Body of pancreas (tissue), 4 donors: ENCODE data around the gene VPS13C. TPM values are rescaled to one million over a fixed set of nuclear protein-coding genes. Genes with fewer than 3 reads are reported as not detected.

Experiments
- ATAC-seq: fragments of 150-250 bp; one replicate; pipeline ENCODE4 v1.9.1; 2016
- DNase-seq, 4 donors: peaks; one replicate each; pipeline ENCODE4 v3.0.0-alpha.2; 2019
- H3K27ac ChIP-seq, 4 donors: fragments of 200-600 bp; sonication (generic); 1 replicate in 3 of 4; 2 replicates in 1 of 4; pipeline versions ENCODE4 v1.5.1 to v1.6.1; 2016 to 2019; ENCODE audit warnings: mild to moderate bottlenecking in 1 of 4, mixed read lengths in 1 of 4, moderate library complexity in 1 of 4
- H3K27me3 ChIP-seq, 2 donors: fragments of 200-600 bp; sonication (generic); one replicate each; pipeline ENCODE4 v1.6.0; 2016; ENCODE audit warnings: mild to moderate bottlenecking in 1 of 2
- H3K36me3 ChIP-seq, 2 donors: fragments of 200-600 bp; sonication (generic); replicated peaks in 1 of 2; 2 replicates each; pipeline ENCODE4 v1.5.1; 2016; ENCODE audit warnings: low read depth in 2 of 2; ENCODE audit not compliant: insufficient read depth in 1 of 2
- H3K4me1 ChIP-seq: fragments of 200-600 bp; sonication (generic); one replicate; pipeline ENCODE4 v1.6.0; 2016
- H3K4me3 ChIP-seq, 2 donors: fragments of 200-600 bp; sonication (generic); 1 replicate in 1 of 2; 2 replicates in 1 of 2; pipeline ENCODE4 v1.5.1; 2016 to 2019
- H3K9me3 ChIP-seq, 3 donors: fragments of 200-600 bp; sonication (generic); 1 replicate in 2 of 3; 2 replicates in 1 of 3; pipeline ENCODE4 v1.5.1; 2016
- CTCF ChIP-seq, 7 experiments: fragments of 450-650 bp in 4 of 7; fragments of 200-600 bp in 3 of 7; sonication (generic) in 3 of 7; IDR thresholded peaks; one replicate each; pipeline ENCODE4 v1.5.1; 2016 to 2019; ENCODE audit warnings: antibody characterized with exemption in 7 of 7
- POLR2A ChIP-seq, 3 donors: fragments of 450-650 bp; IDR thresholded peaks; one replicate each; pipeline ENCODE4 v1.6.1; 2016; ENCODE audit warnings: antibody characterized with exemption in 3 of 3, mild to moderate bottlenecking in 2 of 3
- WGBS, 2 donors: methylation state at CpG; one replicate each; pipeline ENCODE4 v1.1.5; 2017; 5-methylcytosine and 5-hydroxymethylcytosine counted together
- intact Hi-C: fragments of 100-400 bp; cut with DNase I; formaldehyde crosslinking; loops from one replicate; pipeline ENCODE4 v1.15.1; 2023
- total RNA-seq, 2 donors: library from RNA; depleted of rRNA; stranded (reverse); fragments of >200 nt; gene quantifications; one replicate each; pipeline ENCODE4 v1.1.0, GENCODE V29; 2016

The VPS13C gene
- total RNA-seq, 2 donors from 2014 or later, result 67.2 to 68.6 TPM

- no peak overlapping the region for H3K4me3 ChIP-seq
- H3K4me1 ChIP-seq, result no peaks in the 10 kb centered on the region
- no peak for ATAC-seq
- WGBS, 2 donors, result 77 to 85% methylated on average over 9 of the region's 9 CpGs
- TF ChIP-seq CTCF (IDR thresholded peaks at IDR 0.05) (no peak), POLR2A (IDR thresholded peaks at IDR 0.05) (no peak)
- DNase-seq, result no peak
- no peaks in the 10 kb centered on the region for H3K27me3 ChIP-seq
- no peaks in the 10 kb centered on the region for H3K9me3 ChIP-seq
- intact Hi-C loops, result no loop called here
- no peak overlapping the region for H3K27ac ChIP-seq
- no peaks in the 10 kb centered on the region for H3K36me3 ChIP-seq
These were observed 218.8 kb downstream of the VPS13C start for GRCh38 chr15:61841466-61841865.

GRCh38 chr15:61840090-61840489 is 220.2 kb downstream of the VPS13C start:
- Histone ChIP-seq H3K4me3 (no peak overlapping the region), H3K27me3 (no peaks in the 10 kb centered on the region), H3K9me3 (no peaks in the 10 kb centered on the region), H3K4me1 (peaks cover 6% of the 10 kb centered on the region), H3K36me3 (no peaks in the 10 kb centered on the region), H3K27ac (no peak overlapping the region)
- TF ChIP-seq CTCF (IDR thresholded peaks at IDR 0.05), result no peak
- TF ChIP-seq POLR2A (IDR thresholded peaks at IDR 0.05), result no peak
- DNase-seq (no peak), ATAC-seq (no peak)
- 64 to 72% methylated on average over 12 of the region's 12 CpGs for WGBS, 2 donors
- intact Hi-C loops, result no loop called here

GRCh38 chr15:61839546-61839945 is 220.7 kb downstream of the VPS13C start:
- Histone ChIP-seq H3K4me3 (no peak overlapping the region), H3K9me3 (no peaks in the 10 kb centered on the region), H3K36me3 (no peaks in the 10 kb centered on the region), H3K27ac (no peak overlapping the region), H3K27me3 (no peaks in the 10 kb centered on the region), H3K4me1 (peaks cover 6% of the 10 kb centered on the region)
- WGBS, 2 donors, result 77 to 81% methylated on average over 8 of the region's 8 CpGs
- ATAC-seq, result no peak
- intact Hi-C loops, result no loop called here
- DNase-seq, result no peak
- TF ChIP-seq POLR2A (IDR thresholded peaks at IDR 0.05), result no peak
- no peak for TF ChIP-seq CTCF (IDR thresholded peaks at IDR 0.05)

GRCh38 chr15:61835496-61836106 is 224.6 kb downstream of the VPS13C start:
- H3K4me3 ChIP-seq, result no peak overlapping the region
- DNase-seq, result peak; percentile 53 to 74 (median 67)
- H3K4me1 ChIP-seq, result peaks cover 6% of the 10 kb centered on the region
- intact Hi-C loops, result no loop called here
- TF ChIP-seq CTCF (IDR thresholded peaks at IDR 0.05), result peak; percentile 74 to 90 (median 81)
- TF ChIP-seq POLR2A (IDR thresholded peaks at IDR 0.05), result no peak
- 6 to 8% methylated on average over 6 to 9 of the region's 9 CpGs for WGBS, 2 donors
- H3K27ac ChIP-seq, result no peak overlapping the region
- H3K27me3 ChIP-seq, result no peaks in the 10 kb centered on the region
- no peaks in the 10 kb centered on the region for H3K36me3 ChIP-seq
- H3K9me3 ChIP-seq, result no peaks in the 10 kb centered on the region
- no peak for ATAC-seq

- no peak for TF ChIP-seq POLR2A (IDR thresholded peaks at IDR 0.05)
- TF ChIP-seq CTCF (IDR thresholded peaks at IDR 0.05), result no peak
- no peak for ATAC-seq
- Histone ChIP-seq H3K27me3 (no peaks in the 10 kb centered on the region), H3K4me1 (peaks cover 6% of the 10 kb centered on the region), H3K9me3 (no peaks in the 10 kb centered on the region), H3K27ac (no peak overlapping the region), H3K36me3 (no peaks in the 10 kb centered on the region), H3K4me3 (no peak overlapping the region)
- intact Hi-C loops, result no loop called here
- WGBS, 2 donors, result 43 to 72% methylated on average over 1 to 9 of the region's 9 CpGs
- no peak for DNase-seq
These were observed 225.2 kb downstream of the VPS13C start for GRCh38 chr15:61835029-61835428.
